Neural cell (in vitro differentiated cells): ENCODE data around the gene DPEP2NB. TPM values are rescaled to one million over a fixed set of nuclear protein-coding genes. Genes with fewer than 3 reads are reported as not detected.
A peak's percentile ranks its signal among the peaks of the same experiment; 100 is the strongest.

Source experiments
- H2AFZ ChIP-seq: fragments of 200-600, 300-800 bp; sonication (generic), shearing (Covaris generic); 2 replicates; pipeline ENCODE4 v1.6.0; 2014; ENCODE audit warnings: low read depth, mild to moderate bottlenecking, antibody characterized with exemption, low read length, moderate library complexity
- H3F3A ChIP-seq: fragments of 200-600 bp; shearing (Covaris generic); 2 replicates; pipeline ENCODE4 v1.6.1; 2016; ENCODE audit warnings: mild to moderate bottlenecking, moderate library complexity, mixed read lengths, antibody characterized with exemption, low read length; ENCODE audit not compliant: insufficient read depth, poor library complexity, severe bottlenecking
- H3K27ac ChIP-seq: fragments of 200-600, 300-800 bp; sonication (generic), shearing (Covaris generic); 2 replicates; pipeline ENCODE4 v1.5.1; 2014; ENCODE audit warnings: mild to moderate bottlenecking, low read length, moderate library complexity
- H3K27me3 ChIP-seq: fragments of 300-800, 200-600 bp; sonication (generic), shearing (Covaris generic); 2 replicates; pipeline ENCODE4 v1.6.0; 2014; ENCODE audit warnings: mild to moderate bottlenecking, low read depth, low read length, moderate library complexity; ENCODE audit not compliant: insufficient read depth
- H3K36me3 ChIP-seq: fragments of 300-800, 200-600 bp; sonication (generic), shearing (Covaris generic); 2 replicates; pipeline ENCODE4 v1.5.1; 2014; ENCODE audit warnings: mild to moderate bottlenecking, antibody characterized with exemption, low read length, moderate library complexity; ENCODE audit not compliant: insufficient read depth
- H3K4me2 ChIP-seq: fragments of 300-800, 200-600 bp; sonication (generic), shearing (Covaris generic); 2 replicates; pipeline ENCODE4 v1.6.0; 2014; ENCODE audit warnings: mild to moderate bottlenecking, low read length
- H3K4me3 ChIP-seq: fragments of 300-800, 200-600 bp; sonication (generic), shearing (Covaris generic); 2 replicates; pipeline ENCODE4 v1.5.1; 2014; ENCODE audit warnings: mild to moderate bottlenecking, low read length, moderate library complexity
- H3K79me2 ChIP-seq: fragments of 200-600 bp; shearing (Covaris generic); replicated peaks from 2 replicates; pipeline ENCODE4 v1.6.0; 2014; ENCODE audit warnings: mild to moderate bottlenecking, low read length, moderate library complexity; ENCODE audit not compliant: insufficient read depth
- H3K9ac ChIP-seq: fragments of 300-800, 200-600 bp; sonication (generic), shearing (Covaris generic); 2 replicates; pipeline ENCODE4 v1.6.1; 2016; ENCODE audit warnings: mild to moderate bottlenecking, low read length, mixed read lengths
- H3K9me2 ChIP-seq: fragments of 200-600 bp; shearing (Covaris generic); 2 replicates; pipeline ENCODE4 v1.6.1; 2016; ENCODE audit warnings: mild to moderate bottlenecking, low read length, mixed read lengths; ENCODE audit not compliant: insufficient read depth
- H3K9me3 ChIP-seq: fragments of 200-600, 300-800 bp; sonication (generic), shearing (Covaris generic); 2 replicates; pipeline ENCODE4 v1.6.1; 2016; ENCODE audit warnings: mild to moderate bottlenecking, mixed run types, low read length, moderate library complexity, mixed read lengths
- H4K20me1 ChIP-seq: fragments of 200-600 bp; shearing (Covaris generic); 2 replicates; pipeline ENCODE4 v1.6.1; 2016; ENCODE audit warnings: mild to moderate bottlenecking, mixed run types; ENCODE audit not compliant: insufficient read depth
- EP300 ChIP-seq: fragments of 450-650 bp; conservative IDR thresholded peaks from 2 replicates; pipeline ENCODE4 v1.6.1; 2014; ENCODE audit warnings: antibody characterized with exemption, mild to moderate bottlenecking, moderate library complexity; ENCODE audit not compliant: poor library complexity, severe bottlenecking
- EZH2 ChIP-seq: fragments of 200-600, 300-800 bp; shearing (Covaris generic), sonication (generic); IDR thresholded peaks from 2 replicates; pipeline ENCODE4 v1.6.1; 2014; ENCODE audit warnings: antibody characterized with exemption, low read length, borderline replicate concordance, mild to moderate bottlenecking; ENCODE audit not compliant: insufficient read depth, poor library complexity, severe bottlenecking
- MXI1 ChIP-seq: fragments of 450-650 bp; conservative IDR thresholded peaks from 2 replicates; pipeline ENCODE4 v1.6.1; 2014; ENCODE audit warnings: antibody characterized with exemption, mild to moderate bottlenecking; ENCODE audit not compliant: poor library complexity, severe bottlenecking
- POLR2AphosphoS5 ChIP-seq: IDR thresholded peaks from 2 replicates; pipeline ENCODE4 v1.6.1; 2012
- RAD21 ChIP-seq: fragments of 450-650 bp; conservative IDR thresholded peaks from 2 replicates; pipeline ENCODE4 v1.6.1; 2014; ENCODE audit warnings: antibody characterized with exemption, mild to moderate bottlenecking, moderate library complexity
- REST ChIP-seq: IDR thresholded peaks from 2 replicates; pipeline ENCODE4 v1.6.1; 2012; ENCODE audit warnings: borderline replicate concordance
- SMC3 ChIP-seq: fragments of 450-650 bp; conservative IDR thresholded peaks from 2 replicates; pipeline ENCODE4 v1.6.1; 2014; ENCODE audit warnings: antibody characterized with exemption, mild to moderate bottlenecking, moderate library complexity; ENCODE audit not compliant: poor library complexity
- TAF1 ChIP-seq: IDR thresholded peaks from 2 replicates; pipeline ENCODE4 v1.6.1; 2012; ENCODE audit warnings: low read depth
- polyA plus RNA-seq: library from polyadenylated mRNA; depleted of rRNA; stranded (reverse); fragments of >200 nt; gene quantifications from 2 replicates; pipeline ENCODE4 v1.2.3, GENCODE V29; 2014
- TF ChIP-seq, protein P1 (sequence below): fragments of 450-650 bp; IDR thresholded peaks from 2 replicates; pipeline ENCODE4 v1.5.1; 2014; ENCODE audit warnings: antibody characterized with exemption, mild to moderate bottlenecking, moderate library complexity; ENCODE audit not compliant: poor library complexity, severe bottlenecking

DPEP2NB gene
- polyA plus RNA-seq, 1 donor from 2014 or later, result not detected

GRCh38 chr16:67993207-67994039, 22.3 kb downstream of the DPEP2NB start:
- no peak overlapping the region for H3K4me3 ChIP-seq
- no peaks in the 10 kb centered on the region for H3K27me3 ChIP-seq
- no peaks in the 10 kb centered on the region for H3K79me2 ChIP-seq
- no peaks in the 10 kb centered on the region for H4K20me1 ChIP-seq
- H3K9me2 ChIP-seq, result no peaks in the 10 kb centered on the region
- H3K4me2 ChIP-seq, result no peak overlapping the region
- no peaks in the 10 kb centered on the region for H3F3A ChIP-seq
- TF ChIP-seq EZH2, result no peak
- no peak for TF ChIP-seq REST
- no peak for TF ChIP-seq MXI1
- TF ChIP-seq POLR2AphosphoS5, result no peak
- TF ChIP-seq TAF1, result no peak
- TF ChIP-seq RAD21, result peak; percentile 54
- TF ChIP-seq, protein P1, sequence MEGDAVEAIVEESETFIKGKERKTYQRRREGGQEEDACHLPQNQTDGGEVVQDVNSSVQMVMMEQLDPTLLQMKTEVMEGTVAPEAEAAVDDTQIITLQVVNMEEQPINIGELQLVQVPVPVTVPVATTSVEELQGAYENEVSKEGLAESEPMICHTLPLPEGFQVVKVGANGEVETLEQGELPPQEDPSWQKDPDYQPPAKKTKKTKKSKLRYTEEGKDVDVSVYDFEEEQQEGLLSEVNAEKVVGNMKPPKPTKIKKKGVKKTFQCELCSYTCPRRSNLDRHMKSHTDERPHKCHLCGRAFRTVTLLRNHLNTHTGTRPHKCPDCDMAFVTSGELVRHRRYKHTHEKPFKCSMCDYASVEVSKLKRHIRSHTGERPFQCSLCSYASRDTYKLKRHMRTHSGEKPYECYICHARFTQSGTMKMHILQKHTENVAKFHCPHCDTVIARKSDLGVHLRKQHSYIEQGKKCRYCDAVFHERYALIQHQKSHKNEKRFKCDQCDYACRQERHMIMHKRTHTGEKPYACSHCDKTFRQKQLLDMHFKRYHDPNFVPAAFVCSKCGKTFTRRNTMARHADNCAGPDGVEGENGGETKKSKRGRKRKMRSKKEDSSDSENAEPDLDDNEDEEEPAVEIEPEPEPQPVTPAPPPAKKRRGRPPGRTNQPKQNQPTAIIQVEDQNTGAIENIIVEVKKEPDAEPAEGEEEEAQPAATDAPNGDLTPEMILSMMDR, result peak; percentile 76
- no peak for TF ChIP-seq EP300
- TF ChIP-seq SMC3, result peak; percentile 73
- H2AFZ ChIP-seq, result no peak overlapping the region
- no peaks in the 10 kb centered on the region for H3K9me3 ChIP-seq
- no peak overlapping the region for H3K27ac ChIP-seq
- no peak overlapping the region for H3K9ac ChIP-seq
- H3K36me3 ChIP-seq, result no peaks in the 10 kb centered on the region

DNA sequence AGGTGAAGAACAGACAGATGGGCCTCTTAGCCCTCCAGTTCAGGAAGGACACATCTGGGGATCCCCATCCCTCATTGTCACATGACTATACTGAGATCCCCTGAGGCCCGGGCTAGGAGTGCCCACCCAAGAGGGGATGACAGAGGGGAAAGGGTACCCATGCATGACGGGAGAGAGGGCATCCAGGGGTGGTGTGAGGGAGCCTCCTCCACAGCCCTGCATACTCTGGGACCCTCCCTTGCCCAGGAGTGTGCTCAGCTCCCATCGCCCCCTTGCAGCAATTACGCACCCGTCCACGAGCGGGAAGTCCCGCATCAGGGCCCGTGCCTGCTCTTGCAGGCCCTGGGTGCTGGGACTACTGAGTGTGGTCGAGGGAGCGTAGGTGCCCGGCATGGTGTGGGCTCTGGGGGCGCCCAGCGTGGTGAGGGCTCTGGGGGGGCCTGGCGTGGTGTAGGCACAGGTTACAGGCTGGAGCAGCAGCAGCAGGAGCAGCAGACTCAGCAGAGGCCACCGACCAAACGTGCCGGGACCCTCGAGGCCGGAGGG, 23.0 kb downstream of the DPEP2NB start:
- Histone ChIP-seq H3K27ac (no peak overlapping the region), H3F3A (no peaks in the 10 kb centered on the region), H4K20me1 (no peaks in the 10 kb centered on the region), H3K4me3 (no peak overlapping the region), H2AFZ (no peak overlapping the region), H3K9me2 (no peaks in the 10 kb centered on the region), H3K27me3 (no peaks in the 10 kb centered on the region), H3K9me3 (no peaks in the 10 kb centered on the region), H3K79me2 (no peaks in the 10 kb centered on the region), H3K4me2 (no peak overlapping the region), H3K36me3 (no peaks in the 10 kb centered on the region), H3K9ac (no peak overlapping the region)
- no peak for TF ChIP-seq MXI1
- TF ChIP-seq EP300, result no peak
- no peak for TF ChIP-seq TAF1
